ENCODE data around the gene XYLT1. TPM values are rescaled to one million over a fixed set of nuclear protein-coding genes. Genes with fewer than 3 reads are reported as not detected.
"Not testable (repeated sequence)": the region's sequence is repeated elsewhere in the genome, so short reads cannot be mapped to it uniquely, and the experiment has no call there.

XYLT1 gene
- total RNA-seq, 1 experiment from 2014 or later, result 0.80 TPM

- DNase-seq (ENCODE audit: low read depth), result no peak
Observed at GRCh38 chr16:17313793-17314547, 156.8 kb downstream of the XYLT1 start.

GRCh38 chr16:17313085-17313611 lies 157.6 kb downstream of the XYLT1 start:
- DNase-seq (ENCODE audit: low read depth), result no peak

DNA sequence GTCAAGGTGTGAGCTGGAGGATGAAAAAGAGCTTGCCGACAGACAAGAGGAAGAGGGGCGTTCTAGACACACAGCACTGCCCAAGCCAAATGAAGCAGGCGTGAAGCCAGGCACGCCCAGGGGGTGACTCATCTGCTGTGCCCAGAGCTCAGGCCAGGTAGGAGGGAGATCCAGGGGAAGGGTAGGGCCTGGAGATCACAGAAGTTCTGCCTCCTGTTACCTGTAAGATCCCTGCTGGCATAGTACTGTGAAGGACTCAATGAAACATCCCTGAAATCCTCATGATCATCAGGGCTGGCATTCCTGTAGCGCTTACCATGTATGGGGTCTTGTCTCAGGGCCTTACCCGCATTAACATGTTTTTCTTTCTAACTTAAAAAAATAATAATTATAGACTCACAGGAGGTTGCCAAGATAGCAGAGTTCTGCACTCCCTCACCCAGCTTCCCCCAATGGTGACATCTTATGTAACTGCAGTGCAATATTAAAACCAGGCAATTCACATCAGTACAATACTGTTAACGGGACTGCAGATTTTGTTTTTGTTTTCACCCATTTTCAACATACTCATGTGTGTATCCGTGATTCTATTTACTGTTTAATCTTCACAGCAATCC lies 158.6 kb downstream of the XYLT1 start:
- DNase-seq (ENCODE audit: low read depth), result peak; percentile 2

GRCh38 chr16:17311333-17312093 lies 159.2 kb downstream of the XYLT1 start:
- no peak for DNase-seq (ENCODE audit: low read depth)

DNA sequence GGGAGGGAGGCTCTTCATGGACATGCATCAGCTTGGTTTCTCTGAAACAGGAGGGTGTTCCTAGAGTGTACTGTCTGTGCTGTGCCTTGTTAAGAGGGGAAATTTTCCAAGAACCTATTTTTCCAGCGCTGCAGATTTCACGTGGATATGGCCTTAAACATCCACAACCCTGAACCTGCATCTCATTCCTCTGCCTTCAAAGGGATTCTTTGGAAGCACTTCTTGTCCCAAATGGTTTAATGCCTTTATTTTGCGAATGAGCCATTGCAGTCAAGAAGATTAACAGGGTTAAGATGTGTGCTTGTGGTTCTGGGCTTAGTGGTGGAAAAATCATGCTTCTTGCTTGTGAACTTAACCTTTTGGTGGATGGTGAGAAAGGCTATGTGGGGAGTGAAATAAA lies 161.2 kb downstream of the XYLT1 start:
- no peak for DNase-seq (ENCODE audit: low read depth)

DNA sequence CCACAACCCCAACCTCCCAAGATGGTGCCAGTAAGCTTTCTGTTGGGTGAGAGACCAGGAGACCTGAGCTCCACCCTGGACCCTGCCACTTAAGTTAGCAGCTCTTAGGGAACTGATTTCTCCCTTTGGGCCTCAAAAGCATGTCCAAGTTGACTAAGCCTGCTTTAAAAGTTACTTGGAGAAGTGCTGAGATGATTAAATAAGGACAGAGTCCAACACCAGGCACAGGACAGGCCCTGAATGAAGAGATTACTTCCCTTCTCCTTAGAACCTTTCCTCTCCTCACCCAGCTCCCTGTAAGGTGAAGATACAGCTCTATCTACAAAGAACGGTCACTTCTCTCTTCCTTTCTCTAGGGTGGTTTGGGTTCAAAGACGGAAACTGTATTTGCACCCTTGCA lies 162.6 kb downstream of the XYLT1 start:
- DNase-seq (ENCODE audit: low read depth), result no peak

DNA sequence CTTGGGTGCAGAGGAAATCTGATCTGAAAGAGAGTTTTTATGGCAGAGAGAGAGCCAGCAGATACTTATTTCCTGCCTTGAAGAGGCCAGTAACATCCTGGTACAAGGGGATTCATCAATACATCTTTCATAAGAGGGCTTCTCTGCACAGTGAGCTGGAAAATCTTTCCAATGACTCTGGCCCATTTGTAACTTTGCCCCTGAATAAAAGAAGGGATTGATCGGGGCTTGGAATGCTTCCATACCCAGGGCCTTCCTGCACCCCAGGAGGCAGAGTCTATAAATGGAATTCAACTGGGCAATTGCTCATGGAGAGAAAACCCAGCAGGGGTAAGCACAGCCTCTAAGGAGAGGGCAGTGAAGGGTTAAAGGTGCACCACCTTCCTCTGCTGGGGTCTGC lies 163.3 kb downstream of the XYLT1 start:
- DNase-seq (ENCODE audit: low read depth), result no peak

- no peak for DNase-seq (ENCODE audit: low read depth)
Observed at GRCh38 chr16:17306745-17307144, 164.0 kb downstream of the XYLT1 start.

- DNase-seq (ENCODE audit: low read depth), result not testable (repeated sequence)
Observed at GRCh38 chr16:17306211-17306610, 164.5 kb downstream of the XYLT1 start.

- no peak for DNase-seq (ENCODE audit: low read depth)
Observed at GRCh38 chr16:17305694-17306093, 165.1 kb downstream of the XYLT1 start.

GRCh38 chr16:17304491-17305119 lies 166.2 kb downstream of the XYLT1 start:
- DNase-seq (ENCODE audit: low read depth), result no peak

- DNase-seq (ENCODE audit: low read depth), result no peak
Observed at GRCh38 chr16:17304106-17304490, 166.7 kb downstream of the XYLT1 start.

- no peak for DNase-seq (ENCODE audit: low read depth)
Observed at GRCh38 chr16:17303101-17303500, 167.7 kb downstream of the XYLT1 start.

DNA sequence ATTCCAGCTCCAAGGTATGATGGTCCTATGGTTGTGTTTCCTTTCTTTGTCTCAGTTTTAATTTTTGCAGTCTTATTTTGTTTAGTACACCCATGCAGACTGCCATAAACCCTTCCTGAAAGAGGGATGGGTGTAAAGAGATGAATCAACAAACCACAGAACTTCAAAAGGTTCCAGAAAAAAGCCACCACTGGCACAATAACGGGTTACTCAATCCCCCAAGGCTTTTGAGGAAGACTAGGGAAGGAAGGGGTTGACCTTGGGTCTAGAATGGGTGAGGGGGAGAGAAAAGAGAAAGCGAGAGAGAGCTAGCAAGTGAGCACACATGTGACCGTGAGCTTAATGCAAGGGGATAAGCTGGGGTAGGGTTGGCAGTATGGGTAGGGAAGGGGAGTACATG lies 168.1 kb downstream of the XYLT1 start:
- peak; percentile 2 for DNase-seq (ENCODE audit: low read depth)

DNA sequence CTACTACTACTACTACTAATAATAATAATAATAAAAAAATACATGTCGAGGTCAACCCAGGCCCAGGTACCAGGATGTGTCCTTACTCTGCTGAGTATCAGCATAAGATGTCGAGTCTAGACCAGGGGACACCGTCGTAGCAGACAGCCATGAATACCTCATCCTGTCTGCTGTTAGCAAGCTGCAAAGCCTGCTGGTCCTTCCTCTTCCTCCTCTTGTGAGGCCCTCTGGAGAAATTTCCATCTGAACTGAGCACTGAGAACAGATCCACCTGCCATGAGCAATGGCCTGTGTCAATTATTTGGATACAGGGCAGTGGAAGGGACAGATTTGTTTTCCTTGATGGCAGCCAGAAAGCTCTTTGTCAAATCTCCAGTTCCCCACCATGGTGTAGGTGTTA lies 168.5 kb downstream of the XYLT1 start:
- DNase-seq (ENCODE audit: low read depth), result no peak

DNA sequence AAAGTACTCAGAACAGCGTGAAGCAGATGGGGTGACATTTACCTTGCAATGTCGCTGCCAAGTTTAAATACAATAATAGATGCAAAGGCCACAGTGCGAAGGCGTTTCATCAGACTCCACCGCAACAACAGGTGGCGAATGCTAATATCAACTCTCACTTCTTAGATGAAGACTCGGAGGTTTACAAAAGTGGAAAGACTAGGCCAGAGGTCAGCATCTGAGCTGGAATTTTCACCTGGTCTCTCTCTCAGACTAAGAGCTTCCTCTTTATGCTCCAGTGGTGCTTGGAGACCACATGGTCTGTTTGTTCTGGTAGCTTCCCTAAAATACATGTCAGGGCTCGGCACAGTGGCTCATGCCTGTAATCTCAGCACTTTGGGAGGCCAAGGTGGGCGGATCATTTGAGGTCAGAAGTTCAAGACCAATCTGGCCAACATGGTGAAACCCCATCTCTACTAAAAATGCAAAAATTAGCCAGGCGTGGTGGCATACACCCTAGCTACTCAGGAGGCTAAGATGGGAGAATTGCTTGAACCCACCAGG lies 169.1 kb downstream of the XYLT1 start:
- no peak for DNase-seq (ENCODE audit: low read depth)

GRCh38 chr16:17301184-17301583 lies 169.6 kb downstream of the XYLT1 start:
- no peak for DNase-seq (ENCODE audit: low read depth)

- no peak for DNase-seq (ENCODE audit: low read depth)
Observed at GRCh38 chr16:17299790-17300189, 171.0 kb downstream of the XYLT1 start.

DNA sequence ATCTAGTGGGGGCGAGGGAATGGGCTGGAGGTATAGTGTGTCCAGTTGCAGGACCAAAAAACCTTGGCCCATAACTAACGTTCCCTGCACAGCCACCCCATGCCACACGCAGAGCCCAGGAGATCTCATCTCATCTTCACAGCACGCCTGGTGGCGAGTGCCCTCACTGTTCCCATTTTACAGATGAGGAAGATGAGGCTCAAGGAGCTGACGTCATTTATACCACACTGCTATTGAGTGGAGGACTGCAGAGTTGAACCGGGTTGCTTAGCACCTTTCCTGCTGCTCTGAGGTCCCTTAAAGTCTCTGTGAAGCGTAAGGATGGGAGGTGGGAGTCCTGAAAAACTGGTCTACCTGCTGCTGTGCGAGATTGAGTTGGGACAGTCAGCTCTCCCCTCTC lies 172.5 kb downstream of the XYLT1 start:
- no peak for DNase-seq (ENCODE audit: low read depth)

DNA sequence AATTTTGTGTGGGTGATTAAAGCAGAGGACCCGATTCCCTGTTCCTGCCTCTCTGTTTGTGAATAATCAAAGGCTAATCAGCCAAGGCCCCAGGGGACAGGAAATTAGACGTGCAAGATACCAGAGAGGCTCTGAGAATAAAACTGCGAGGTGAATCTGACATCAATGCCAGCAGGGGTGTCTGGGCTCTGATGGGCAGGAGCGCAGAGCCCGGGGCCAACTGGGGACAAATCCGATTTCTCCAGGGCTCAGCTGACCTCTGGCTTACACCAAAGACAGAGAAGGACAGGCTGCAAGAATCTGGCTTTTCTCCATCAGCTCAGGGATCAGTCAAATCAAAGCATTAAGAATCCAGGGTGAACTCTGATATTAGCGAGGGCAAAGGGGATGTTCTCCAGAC lies 174.3 kb downstream of the XYLT1 start:
- no peak for DNase-seq (ENCODE audit: low read depth)

DNA sequence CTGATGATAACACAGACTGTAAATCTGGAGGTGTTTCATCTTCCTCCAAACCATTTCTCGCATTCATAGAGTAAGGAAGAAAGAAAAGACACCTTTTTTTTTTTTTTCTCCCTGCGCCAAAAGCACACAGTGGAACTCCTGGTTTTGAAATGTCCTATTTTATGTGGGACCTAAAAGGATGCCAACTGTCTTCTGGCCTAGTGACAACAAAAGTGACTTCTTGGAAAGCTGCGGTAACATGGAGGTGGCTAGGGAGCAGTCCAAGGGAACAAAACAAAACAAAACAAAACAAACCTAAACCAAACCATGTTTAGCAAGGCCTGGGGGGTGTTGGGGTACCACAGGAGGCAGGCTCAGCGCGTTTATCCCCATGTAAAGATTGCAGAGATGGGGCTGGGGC lies 174.8 kb downstream of the XYLT1 start:
- DNase-seq (ENCODE audit: low read depth), result no peak

Measured in HT1080 (cell line).